Umbilical cord (tissue), 2 donors: Measurements from ENCODE around the gene ANKRD40CL. TPM values are rescaled to one million over a fixed set of nuclear protein-coding genes. Genes with fewer than 3 reads are reported as not detected.

Experiments used
- DNase-seq: peaks from one replicate; pipeline ENCODE4 v3.0.0-alpha.2; 2015; ENCODE audit warnings: low spot score
- total RNA-seq: library from RNA; depleted of rRNA; stranded (reverse); fragments of >200 nt; gene quantifications from one replicate; pipeline ENCODE4 v1.2.3, GENCODE V29; 2014; ENCODE audit warnings: low replicate concordance; ENCODE audit not compliant: insufficient read depth

ANKRD40CL gene
- total RNA-seq, 1 donor from 2014 or later = 2.9 TPM

DNA sequence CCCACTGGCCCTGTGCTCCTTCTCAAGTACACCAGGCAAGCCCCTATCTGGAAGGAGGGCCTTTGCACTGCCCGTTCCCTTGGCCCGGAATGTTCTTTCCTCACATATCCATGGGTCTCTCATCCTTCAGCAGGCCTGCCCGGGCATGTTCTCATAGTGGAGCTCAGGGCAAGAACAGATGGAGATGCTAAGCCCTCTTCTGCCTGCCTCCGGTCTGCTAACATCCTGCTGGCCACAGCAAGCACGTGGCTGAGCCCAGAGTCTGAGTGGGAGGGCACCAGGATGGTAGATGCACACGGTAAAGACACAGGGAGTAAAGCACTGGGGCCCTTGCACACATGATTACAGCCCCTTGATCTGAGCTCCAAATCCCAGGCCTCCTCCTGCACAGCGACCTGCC is 19.8 kb upstream of the ANKRD40CL start:
- DNase-seq = no peak

DNA sequence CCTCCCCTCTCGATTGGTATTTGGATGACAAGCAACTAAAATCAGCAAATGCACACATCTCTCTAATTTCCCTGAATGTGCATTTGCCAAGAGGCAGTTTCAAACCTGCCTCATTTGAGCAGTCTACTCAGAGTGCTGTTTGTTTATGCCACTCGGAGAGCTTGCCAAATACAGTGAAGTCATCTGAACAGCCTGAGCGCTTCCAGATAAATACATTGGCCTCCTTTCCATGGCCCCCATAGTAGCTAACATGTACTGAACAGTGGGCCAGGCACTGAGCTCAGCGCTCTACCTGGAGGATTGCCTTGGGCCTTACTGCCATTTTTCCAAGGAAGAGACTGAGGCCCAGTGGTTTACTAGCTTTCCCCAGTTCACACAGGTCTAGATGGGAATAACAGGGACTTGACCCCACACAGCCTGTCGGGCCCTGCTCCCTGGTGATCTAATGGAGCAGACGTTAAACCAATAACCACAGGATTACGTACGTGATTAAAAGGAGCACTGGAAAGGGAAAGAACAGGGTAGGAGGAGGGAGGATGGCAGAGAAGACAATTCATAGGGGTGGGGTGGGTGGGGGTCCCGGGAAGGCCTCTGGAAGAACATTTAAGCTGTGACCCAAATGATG is 18.7 kb upstream of the ANKRD40CL start:
- peak; percentile 82 for DNase-seq

DNA sequence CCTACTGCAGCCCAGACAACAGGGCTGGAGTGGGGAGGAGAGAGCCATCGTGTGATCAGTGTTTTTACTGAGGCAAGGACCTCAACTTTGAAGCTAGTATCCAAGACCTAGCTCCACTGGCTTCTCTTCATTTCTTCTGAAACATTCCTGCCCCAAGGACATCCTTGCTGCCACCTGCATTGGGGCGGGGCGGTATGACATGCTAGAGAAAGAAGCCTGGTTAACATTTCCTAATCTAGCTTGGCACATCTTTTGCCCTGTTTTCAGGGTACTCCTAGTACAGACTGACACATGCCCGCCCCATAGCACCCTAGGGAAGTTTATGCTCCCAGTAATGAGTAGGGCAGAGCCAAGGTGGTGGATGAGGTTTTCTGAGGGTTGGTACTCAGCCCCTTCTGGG is 17.8 kb upstream of the ANKRD40CL start:
- DNase-seq = no peak

DNA sequence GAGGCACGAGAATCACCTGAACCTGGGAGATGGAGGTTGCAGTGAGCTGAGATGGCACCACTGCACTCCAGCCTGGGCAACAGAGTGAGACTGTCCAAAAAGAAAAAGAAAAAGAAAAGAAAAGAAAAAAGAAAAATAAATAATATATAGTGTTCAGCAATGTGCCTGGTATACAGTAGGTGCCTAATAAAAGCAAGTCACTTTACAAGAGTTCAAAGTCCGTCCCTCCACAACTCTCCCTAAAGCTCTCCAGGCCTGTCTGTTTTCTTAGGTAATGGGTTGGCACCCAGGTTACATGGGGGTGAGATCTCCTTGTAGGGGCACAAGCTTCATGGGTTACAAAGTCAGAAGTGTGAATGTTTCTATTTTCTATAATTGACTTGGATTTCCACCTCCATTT is 16.6 kb upstream of the ANKRD40CL start:
- DNase-seq = no peak

DNA sequence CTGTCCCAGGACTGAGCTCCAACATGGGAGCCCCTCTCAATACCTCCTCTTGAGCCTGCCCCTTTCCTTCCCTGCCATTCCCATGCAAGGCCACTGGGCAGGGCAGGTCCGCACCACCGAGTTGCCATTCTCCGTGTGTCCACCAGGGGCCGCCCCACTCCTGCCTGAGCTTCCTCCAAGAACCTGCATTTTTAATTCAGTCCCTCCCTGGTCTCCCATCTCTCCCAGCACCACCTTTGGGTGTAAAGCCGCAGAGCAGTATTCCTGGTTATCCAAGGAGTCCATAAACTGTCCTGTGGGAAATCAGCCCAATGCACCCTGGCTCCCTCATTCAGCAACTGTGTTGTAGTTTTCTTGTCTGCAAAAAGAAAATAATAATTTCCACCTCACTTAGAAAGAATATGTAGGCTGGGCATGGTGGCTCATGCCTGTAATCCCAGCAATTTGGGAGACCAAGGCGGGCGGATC is 15.9 kb upstream of the ANKRD40CL start:
- DNase-seq = peak; percentile 87

- DNase-seq = no peak
Measured at GRCh38 chr17:50781167-50781566, 13.8 kb upstream of the ANKRD40CL start.

DNA sequence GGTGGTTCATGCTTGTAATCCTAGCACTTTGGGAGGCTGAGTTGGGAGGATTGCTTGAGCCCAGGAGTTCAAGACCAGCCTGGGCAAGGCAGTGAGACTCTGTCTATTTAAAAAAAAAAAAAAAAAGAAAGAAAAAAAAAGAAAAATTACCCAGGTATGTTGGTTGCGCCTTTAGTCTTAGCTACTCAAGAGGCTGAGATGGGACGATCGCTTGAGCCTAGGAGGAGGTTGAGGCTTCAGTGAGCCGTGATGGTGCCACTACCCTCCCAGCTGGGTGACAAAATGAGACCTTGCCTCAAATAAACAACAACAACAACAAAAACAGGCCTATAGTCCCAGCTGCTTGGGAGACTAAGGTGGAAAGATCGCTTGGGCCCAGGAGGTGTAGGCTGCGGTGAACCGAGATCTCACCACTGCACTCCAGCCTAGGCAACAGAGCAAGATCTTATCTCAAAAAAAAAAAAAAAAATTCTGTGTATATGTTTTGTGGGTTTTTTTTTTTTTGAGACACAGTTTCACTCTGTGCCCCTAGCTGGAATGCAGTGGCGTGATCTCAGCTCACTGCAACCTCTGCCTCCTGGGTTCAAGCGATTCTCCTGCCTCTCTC is 12.5 kb upstream of the ANKRD40CL start:
- no peak for DNase-seq

DNA sequence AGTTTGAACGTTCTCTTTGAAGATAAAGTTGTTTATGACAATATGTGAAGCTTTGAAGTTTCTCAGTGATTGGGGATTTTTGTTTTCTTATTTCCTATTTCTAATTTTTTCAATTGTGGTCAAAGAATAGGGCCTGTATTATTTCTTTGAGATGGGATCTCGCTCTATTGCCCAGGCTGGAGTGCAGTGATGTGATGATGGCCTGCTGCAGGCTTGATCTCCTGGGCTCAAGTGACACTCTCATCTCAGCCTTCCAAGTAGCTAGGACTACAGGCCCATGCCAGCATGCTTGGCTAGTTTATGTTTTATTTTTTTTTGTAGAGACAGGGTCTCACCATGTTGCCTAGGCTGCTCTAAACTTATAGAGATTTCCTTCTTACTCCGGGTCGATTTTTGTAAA is 11.7 kb upstream of the ANKRD40CL start:
- DNase-seq = no peak

GRCh38 chr17:50778471-50778870 is 11.2 kb upstream of the ANKRD40CL start:
- no peak for DNase-seq

DNA sequence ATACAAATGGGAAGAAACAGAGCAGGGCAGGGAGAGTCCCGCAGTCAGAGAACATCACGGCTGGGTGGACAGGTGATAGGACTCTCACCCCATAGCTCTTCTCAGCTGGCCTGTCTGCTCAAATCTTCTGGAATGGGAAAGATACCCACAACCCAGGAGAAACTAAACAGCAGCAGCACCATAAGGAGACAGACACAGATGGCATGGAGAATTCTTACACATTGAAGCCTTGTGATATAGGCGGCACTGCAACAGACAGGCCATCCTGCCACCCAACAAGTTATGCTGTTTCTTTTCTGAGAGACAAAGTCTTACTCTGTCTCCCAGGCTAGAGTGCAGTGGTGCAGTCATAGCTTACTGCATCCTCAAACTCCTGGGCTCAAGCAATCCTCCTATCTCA is 8.6 kb upstream of the ANKRD40CL start:
- DNase-seq = no peak

- no peak for DNase-seq
Measured at GRCh38 chr17:50774225-50774803, 7.0 kb upstream of the ANKRD40CL start.

- DNase-seq = no peak
Measured at GRCh38 chr17:50771991-50772785, 4.9 kb upstream of the ANKRD40CL start.

DNA sequence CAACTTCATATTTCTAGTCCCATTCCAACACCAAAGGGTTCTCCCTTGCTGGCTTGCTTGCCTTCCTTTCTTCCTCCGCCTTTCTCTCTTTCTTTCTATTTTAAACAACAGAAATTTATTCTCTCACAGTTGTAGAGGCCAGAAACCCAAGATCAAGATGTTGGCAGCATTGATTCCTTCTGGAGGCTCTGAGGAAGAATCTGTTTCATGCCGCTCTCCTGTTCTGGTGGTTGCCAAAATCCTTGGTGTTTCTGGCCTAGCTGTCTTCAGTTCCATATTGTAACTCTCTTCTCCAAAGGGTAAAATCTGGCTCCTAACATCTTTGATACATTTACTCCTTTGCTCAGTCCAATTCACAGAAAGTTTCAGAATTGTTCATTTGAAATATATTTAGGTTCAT is 3.0 kb upstream of the ANKRD40CL start:
- DNase-seq = no peak

- no peak for DNase-seq
Measured at GRCh38 chr17:50769884-50770283, 2.6 kb upstream of the ANKRD40CL start.

DNA sequence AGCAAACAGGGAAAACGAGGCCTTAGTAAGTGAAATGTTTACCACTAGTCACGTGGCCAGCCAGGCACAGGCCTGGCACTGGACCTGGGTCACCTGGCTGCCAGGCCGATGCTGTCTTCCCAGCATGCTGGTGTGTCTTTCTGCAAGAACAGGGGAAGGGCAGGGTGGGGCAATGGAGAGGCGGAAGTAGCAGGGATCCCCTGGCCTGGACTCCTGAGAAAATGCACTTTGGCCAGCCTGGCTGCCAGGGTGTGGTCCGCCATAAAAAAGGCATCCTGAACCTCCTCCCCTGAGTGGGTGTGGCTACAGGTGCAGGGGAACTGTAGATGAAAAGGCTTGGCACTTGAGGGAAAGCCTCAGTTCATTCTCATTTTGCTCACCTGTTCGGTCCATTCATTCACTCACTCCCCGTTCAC is 1.0 kb upstream of the ANKRD40CL start:
- no peak for DNase-seq

- no peak for DNase-seq
Measured at GRCh38 chr17:50767030-50767429, 288 bp downstream of the ANKRD40CL start.

DNA sequence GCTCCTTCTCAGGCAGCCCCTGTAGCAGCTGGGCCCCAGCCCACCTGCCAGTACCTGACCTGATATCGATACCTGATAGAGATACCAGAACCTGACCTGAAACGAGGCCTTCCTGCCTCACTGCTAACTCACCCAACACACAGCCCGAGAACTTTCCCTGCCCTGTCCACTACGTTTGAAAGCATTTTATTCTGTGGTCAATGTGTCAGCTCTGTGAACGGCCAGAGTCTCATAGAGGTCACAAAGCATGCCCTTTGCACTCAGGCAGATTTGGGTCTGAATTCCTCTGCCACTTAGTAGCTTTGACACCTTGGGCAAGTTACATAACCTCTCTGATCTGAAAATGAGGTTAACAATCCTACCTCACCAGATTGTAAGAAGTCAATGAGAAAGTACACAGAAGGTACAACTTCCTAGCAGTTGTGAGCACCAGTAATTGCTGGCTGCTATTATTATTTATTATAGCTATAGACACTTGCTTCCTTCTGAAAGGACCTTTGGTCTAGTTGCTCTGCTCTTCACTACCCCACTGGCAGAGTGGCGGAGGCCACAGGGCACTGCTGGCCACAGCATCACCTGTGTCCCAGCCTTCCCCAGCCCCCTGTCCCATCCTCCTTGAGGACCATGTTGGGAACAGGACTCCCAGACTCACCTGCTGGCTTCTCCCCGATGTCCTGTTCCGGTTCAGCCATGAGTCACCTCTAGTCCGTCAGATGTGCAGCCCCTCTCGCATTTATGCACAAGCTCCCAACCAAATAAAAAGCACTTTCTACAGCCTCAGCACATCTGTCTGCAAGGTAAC is 895 bp downstream of the ANKRD40CL start:
- DNase-seq = no peak

DNA sequence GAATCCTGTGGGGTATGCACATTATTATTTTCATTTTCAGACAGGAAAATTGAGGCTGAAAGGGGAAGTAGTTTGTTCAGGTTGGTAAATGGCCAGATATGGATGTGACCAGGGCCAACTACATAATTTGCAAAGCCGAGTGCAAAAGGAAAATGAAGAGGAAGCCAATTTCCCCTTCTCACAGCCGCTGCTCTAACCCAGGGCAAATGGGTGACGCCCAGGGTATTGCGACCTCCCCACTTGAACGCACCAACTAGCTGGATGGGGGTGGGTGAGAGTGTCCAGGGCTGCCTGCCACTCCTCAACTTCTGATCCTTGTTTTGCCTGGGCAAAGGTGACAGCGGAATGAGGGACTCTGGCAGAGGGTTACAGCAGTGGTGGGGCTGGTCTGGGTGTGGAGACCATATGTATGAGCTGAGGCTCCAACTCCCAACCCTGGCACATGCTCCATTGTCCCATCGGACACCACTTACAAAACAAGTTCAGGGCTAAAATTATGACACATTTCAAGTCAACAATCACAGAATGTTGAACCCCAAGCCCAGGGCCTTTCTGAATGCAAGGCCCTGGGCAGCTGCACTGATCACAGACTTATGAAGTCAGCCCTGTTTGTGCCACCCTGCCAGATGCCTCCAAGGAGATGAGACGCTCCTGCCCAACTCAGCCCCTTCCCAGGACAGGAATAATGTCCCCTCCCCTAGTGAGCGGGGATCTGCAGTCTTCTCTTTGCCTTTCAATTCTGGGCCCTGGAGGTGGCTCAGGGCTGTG is 1.7 kb downstream of the ANKRD40CL start:
- DNase-seq = no peak

GRCh38 chr17:50764734-50765149 is 2.6 kb downstream of the ANKRD40CL start:
- DNase-seq = no peak

- DNase-seq = no peak
Measured at GRCh38 chr17:50763716-50764475, 3.4 kb downstream of the ANKRD40CL start.
